Measurements from ENCODE around the gene MLXIPL.

MLXIPL gene

DNA sequence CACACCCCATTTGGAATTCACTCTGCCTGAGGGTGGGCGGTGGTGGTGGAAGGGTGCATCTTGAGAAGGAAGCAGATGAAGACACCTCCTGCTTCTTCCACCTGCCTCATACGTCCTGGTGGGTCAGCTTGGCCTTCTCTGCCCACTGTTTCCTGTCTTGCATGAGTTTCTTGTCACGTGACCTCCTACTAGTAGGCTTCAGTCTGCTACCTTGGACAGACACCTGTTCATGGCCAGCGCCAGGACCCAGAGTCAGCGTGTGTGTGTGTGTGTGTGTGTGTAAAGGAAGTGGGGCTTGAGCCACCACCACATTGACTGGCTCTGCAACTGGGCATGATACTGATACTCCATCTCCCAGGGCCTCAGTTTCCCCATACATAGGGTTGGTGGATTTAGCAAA lies 26.2 kb upstream of the MLXIPL start:
- TF ChIP-seq, protein P1, sequence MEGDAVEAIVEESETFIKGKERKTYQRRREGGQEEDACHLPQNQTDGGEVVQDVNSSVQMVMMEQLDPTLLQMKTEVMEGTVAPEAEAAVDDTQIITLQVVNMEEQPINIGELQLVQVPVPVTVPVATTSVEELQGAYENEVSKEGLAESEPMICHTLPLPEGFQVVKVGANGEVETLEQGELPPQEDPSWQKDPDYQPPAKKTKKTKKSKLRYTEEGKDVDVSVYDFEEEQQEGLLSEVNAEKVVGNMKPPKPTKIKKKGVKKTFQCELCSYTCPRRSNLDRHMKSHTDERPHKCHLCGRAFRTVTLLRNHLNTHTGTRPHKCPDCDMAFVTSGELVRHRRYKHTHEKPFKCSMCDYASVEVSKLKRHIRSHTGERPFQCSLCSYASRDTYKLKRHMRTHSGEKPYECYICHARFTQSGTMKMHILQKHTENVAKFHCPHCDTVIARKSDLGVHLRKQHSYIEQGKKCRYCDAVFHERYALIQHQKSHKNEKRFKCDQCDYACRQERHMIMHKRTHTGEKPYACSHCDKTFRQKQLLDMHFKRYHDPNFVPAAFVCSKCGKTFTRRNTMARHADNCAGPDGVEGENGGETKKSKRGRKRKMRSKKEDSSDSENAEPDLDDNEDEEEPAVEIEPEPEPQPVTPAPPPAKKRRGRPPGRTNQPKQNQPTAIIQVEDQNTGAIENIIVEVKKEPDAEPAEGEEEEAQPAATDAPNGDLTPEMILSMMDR (IDR thresholded peaks at IDR 0.05; ENCODE audit: insufficient read depth, missing control alignments) = no peak
- FAIRE-seq = no peak
- DNase-seq (ENCODE audit: insufficient read length, low spot score) = no peak

DNA sequence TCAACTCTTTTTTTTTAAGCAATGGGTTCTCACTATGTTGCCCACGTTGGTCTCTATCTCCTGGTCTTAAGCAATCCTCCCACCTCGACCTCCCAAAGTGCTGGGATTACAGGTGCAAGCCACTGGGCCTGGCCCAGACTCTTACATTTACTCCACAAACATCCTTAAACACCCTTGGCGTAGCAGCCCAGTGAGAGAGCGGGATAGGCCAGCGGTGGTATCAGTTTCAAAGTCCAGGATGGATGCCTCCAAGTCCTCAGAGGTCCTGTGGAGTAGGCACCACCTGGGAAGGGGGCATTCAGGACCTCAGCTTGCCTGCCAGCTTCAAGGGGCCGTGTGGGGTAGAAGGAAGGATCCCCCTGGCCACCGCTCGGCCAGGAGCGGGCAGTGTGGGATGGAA lies 25.3 kb upstream of the MLXIPL start:
- DNase-seq (ENCODE audit: insufficient read length, low spot score) = no peak
- no peak for FAIRE-seq
- TF ChIP-seq, protein P1 (IDR thresholded peaks at IDR 0.05; ENCODE audit: insufficient read depth, missing control alignments) = no peak

DNA sequence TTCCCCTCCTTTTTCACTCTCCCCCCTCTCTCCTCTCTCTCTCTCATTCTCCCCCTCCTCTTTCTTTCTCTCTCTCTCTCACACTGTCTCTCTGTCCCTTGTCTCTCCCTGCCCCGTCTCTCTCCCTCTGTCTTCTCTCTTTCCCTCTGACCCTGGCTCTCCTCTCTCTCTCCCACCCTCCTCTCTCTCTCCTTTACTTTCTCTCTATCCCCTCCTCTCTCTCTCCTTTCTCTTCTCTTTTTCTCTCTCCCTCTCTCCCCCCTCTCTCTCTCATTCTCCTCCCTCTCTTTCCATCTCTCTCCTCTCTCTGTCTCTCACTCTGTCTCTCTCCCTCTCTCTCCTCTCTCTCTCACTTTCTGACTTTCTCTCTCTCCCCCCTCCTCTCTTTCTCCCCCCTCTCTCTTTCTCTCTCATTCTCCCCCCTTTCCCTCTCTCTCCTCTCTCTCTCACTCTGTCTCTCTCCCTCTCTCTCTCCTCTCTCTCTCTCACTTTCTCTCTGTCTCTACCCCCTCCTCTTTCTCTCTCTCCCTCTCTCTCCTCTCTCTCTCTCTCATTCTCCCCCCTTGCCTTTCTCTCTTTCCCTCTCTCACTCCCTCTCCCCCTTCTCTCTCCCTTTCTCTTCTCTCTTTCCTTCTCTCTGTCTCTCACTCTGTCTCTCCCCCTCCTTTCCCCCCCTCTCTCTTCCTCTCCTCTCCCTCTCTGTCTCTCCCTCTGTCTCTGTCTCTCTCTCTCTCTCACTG lies 24.4 kb upstream of the MLXIPL start:
- TF ChIP-seq, protein P1 (IDR thresholded peaks at IDR 0.05; ENCODE audit: insufficient read depth, missing control alignments) = no peak
- no peak for DNase-seq (ENCODE audit: insufficient read length, low spot score)
- FAIRE-seq = no peak

DNA sequence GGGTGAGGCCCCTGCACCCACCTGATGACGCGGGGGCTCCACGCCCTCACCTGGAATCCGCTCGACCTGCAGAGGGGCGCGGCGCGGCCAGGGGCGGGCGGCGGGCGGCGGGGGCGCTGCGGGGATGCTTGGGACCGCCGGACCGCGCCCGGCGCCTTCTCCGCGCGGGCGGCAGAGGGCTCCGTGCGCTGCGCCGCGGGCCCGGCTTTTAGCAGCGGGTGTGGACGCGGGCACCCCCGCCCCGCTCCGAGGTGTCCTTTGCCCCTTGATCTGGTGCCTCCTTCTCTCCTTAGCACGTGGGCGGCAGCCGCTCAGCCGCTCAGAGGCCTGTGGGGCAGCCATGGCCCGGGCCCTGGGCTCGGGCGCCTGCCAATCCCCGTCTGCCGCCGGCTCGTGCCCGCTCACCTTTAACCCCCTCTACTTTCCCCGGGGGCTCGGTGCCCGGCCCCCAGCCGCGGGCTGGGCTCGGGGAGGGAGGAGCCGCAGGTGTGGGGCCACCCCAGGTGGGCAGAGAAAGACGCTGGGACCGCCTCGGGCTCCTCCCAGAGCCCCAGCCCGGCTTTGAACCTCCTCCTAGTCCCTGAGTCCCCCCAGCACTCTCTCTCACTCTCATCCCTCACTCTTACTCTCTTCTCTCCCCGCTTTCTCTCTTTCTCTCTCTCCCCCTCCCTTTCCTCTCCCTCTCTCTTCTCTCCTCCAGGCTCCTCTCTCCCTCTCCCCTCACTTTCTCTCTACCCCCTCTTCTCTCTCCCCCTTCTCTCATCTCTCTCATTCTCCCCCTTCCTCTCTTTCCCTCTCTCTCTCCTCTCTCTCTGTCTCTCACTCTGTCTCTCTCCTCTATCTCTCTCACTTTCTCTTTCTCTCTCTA lies 23.6 kb upstream of the MLXIPL start:
- TF ChIP-seq, protein P1 (IDR thresholded peaks at IDR 0.05; ENCODE audit: insufficient read depth, missing control alignments) = peak; percentile 20
- FAIRE-seq (no peak), DNase-seq (ENCODE audit: insufficient read length, low spot score) (no peak)

DNA sequence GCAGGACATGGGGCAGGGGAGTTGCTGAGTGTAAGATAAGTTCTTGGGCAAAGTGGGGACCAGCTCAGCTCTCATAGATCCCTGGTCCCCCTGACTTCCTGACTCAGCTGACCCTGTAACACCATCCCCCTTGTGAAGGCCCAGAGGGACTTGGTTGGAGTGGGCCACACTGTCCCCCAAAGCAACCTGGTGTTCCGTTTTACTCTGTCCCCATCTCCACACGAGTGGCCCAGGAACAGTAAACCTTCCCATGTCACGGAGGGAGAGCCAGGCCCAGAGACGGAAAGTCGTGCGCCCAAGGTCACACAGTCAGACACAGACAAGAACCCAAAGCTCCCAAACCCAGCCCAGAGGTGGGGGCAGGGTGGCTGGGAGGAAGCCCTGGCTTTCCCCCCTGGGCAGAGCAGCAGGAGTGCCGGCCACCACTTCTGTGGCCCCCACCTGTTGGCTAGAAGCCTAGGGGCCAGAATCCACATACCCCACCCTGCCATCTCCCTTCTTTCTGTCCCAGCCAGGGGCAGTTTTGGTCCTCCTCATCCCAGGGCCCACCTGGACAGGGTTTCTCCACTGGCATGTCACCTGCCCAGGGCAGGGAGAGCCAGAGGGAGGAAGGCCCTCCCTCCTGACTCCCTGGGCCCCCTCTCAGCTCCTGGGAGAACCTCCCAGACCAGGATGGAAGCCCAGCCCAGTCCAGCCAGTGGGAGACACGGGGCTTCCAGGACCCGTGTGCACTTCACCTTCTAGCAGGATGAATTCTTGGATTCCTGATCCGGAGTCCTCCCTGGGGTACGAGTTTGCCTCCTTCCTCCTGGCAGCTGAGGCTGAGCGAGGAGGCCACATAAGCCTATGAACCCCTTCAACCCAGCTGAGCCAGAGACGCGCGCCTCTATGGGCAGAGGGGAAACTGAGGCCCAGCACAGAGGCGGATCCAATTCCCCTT lies 22.7 kb upstream of the MLXIPL start:
- TF ChIP-seq, protein P1 (IDR thresholded peaks at IDR 0.05; ENCODE audit: insufficient read depth, missing control alignments) = no peak
- FAIRE-seq (no peak), DNase-seq (ENCODE audit: insufficient read length, low spot score) (no peak)

DNA sequence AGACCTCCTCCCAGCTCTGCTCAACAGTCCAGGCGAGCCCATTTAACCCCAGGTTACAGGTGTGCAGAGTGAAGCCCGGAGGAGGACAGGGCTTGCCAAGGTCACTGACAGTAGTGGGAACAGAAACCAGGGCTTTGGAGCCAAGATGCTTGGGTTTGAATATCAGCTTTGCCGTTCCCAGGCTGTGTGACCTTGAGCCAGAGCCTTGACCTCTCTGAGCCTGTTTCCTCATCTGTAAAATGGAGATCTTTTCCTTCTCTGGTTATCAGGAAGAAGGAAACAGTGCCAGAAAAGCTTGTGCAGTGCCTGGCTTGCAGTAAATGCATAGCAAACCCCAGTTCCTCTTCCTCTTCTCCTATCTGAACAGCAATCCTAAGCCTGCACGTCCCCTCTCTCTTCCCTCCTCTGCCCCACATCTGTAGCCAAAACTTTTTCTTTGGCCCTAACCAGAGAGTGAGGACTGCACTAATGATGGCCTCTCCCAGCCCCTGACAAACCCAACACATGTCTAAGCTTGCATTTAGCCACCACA lies 21.4 kb upstream of the MLXIPL start:
- TF ChIP-seq, protein P1 (IDR thresholded peaks at IDR 0.05; ENCODE audit: insufficient read depth, missing control alignments) = no peak
- no peak for DNase-seq (ENCODE audit: insufficient read length, low spot score)
- no peak for FAIRE-seq
